ENCODE data around the gene ITGAV. TPM values are rescaled to one million over a fixed set of nuclear protein-coding genes. Genes with fewer than 3 reads are reported as not detected.

ITGAV gene
- total and polyA plus RNA-seq, 7 experiments from 2014 or later = 0.37 to 9.7 (median 6.9) TPM

DNA sequence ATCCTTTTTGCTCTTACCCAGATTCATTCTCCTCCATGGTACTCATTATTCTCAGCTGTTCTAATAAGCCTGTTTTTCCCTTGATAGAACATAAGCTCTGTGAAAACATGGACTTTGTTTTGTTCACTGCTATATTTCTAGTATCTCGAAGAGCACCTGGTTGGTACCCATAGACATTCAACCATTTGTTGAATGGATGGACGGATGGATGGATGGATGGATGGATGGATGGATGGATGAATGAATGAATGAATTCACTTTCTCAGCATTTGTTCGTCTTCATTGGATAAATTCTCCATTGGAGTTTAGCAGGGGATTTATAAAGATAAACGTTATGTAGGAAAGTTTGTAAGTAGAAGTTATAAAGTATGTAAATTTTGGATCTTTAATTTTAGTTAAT, 106.9 kb downstream of the ITGAV start:
- CTCF ChIA-PET = no interaction called here
- H3K9me3 Mint-ChIP-seq = no peaks in the 10 kb centered on the region
- Histone ChIP-seq H3K4me3 (ENCODE audit: low read length) (no peak overlapping the region), H3K27ac (ENCODE audit: low read depth, low read length) (no peak overlapping the region), H3K4me1 (ENCODE audit: control insufficient read depth in 2 of 2, insufficient read depth in 2 of 2, low read length in 2 of 2) (peaks cover 3 to 4% of the 10 kb centered on the region in 2 donors), H3K27me3 (ENCODE audit: control insufficient read depth in 2 of 2, insufficient read depth in 2 of 2, low read length in 2 of 2) (peaks cover 0 to 5% of the 10 kb centered on the region in 2 donors), H3K9me3 (ENCODE audit: control insufficient read depth in 2 of 3, low read length in 3 of 3) (no peaks in the 10 kb centered on the region), H3K36me3 (ENCODE audit: control insufficient read depth in 2 of 3, insufficient read depth in 3 of 3, low read length in 3 of 3) (no peaks in the 10 kb centered on the region)
- intact Hi-C loops (cut with micrococcal nuclease) = no loop called here
- DNase-seq (no peak), ATAC-seq (no peak)
- peaks cover 0 to 5% (median 0%) of the 10 kb centered on the region in 5 donors for H3K36me3 Mint-ChIP-seq
- H3K27me3 Mint-ChIP-seq = peaks cover 55 to 72% (median 59%) of the 10 kb centered on the region in 5 donors
- peaks cover 6 to 12% (median 11%) of the 10 kb centered on the region in 7 donors for H3K4me1 Mint-ChIP-seq
- no peak overlapping the region for H3K27ac Mint-ChIP-seq
- POLR2A ChIA-PET = no interaction called here
- no peak overlapping the region for H3K4me3 Mint-ChIP-seq

DNA sequence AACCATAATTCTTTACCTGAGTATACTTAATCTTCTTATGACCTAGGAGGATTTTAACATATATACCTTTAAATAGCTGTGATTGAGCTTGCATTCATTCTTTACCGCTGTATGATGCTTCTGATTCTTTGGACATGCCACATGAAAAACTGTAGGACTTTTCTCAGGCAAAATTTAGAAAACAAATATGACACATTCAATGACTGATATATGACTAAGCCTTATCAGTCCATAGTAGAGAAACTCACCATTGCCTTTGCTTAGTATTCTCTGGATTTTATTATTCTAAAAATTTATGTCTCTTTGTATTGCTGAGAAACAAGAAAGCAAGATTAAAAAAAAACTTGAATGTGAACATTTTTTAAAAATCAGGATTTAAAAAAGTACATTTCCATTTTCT, 107.7 kb downstream of the ITGAV start:
- H3K27ac ChIP-seq (ENCODE audit: low read depth, low read length) = no peak overlapping the region
- H3K4me3 ChIP-seq (ENCODE audit: low read length) = no peak overlapping the region
- H3K36me3 ChIP-seq (ENCODE audit: control insufficient read depth in 2 of 3, insufficient read depth in 3 of 3, low read length in 3 of 3) = no peaks in the 10 kb centered on the region
- Mint-ChIP-seq H3K9me3 (no peaks in the 10 kb centered on the region), H3K4me3 (no peak overlapping the region), H3K27me3 (peaks cover 51 to 69% (median 57%) of the 10 kb centered on the region in 5 donors), H3K27ac (no peak overlapping the region), H3K4me1 (peaks cover 6 to 12% (median 11%) of the 10 kb centered on the region in 7 donors), H3K36me3 (peaks cover 0 to 5% (median 0%) of the 10 kb centered on the region in 5 donors)
- peaks cover 0 to 5% of the 10 kb centered on the region in 2 donors for H3K27me3 ChIP-seq (ENCODE audit: control insufficient read depth in 2 of 2, insufficient read depth in 2 of 2, low read length in 2 of 2)
- CTCF ChIA-PET = interaction anchor here (0.5 kb wide), 1 partner anchor 1919 kb away, joined by 4 read pairs; no protein-coding TSS in a partner anchor
- peaks cover 3 to 4% of the 10 kb centered on the region in 2 donors for H3K4me1 ChIP-seq (ENCODE audit: control insufficient read depth in 2 of 2, insufficient read depth in 2 of 2, low read length in 2 of 2)
- H3K9me3 ChIP-seq (ENCODE audit: control insufficient read depth in 2 of 3, low read length in 3 of 3) = no peaks in the 10 kb centered on the region
- no peak for ATAC-seq
- no peak for DNase-seq
- intact Hi-C loops (cut with micrococcal nuclease) = no loop called here
- POLR2A ChIA-PET = no interaction called here

DNA sequence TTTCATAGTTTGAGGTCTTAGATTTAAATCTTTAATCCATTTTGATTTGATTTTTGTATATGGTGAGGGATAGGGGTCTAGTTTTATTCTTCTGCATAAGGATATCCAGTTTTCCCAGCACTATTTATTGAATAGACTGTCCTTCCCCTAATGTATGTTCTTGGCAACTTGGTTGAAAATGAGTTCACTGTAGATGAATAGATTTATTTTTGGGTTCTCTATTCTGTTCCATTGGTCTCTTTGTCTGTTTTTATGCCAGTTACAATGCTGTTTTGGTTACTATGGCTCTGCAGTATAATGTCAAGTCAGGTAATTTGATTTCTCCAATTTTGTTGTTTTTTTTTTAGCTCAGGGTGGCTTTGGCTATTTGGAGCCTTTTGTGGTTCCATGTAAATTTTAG, 109.9 kb downstream of the ITGAV start:
- Mint-ChIP-seq H3K9me3 (no peaks in the 10 kb centered on the region), H3K4me3 (no peak overlapping the region), H3K4me1 (peaks cover 2 to 8% (median 6%) of the 10 kb centered on the region in 7 donors), H3K27me3 (peaks cover 37 to 55% (median 51%) of the 10 kb centered on the region in 5 donors), H3K27ac (no peak overlapping the region), H3K36me3 (peaks cover 0 to 5% (median 0%) of the 10 kb centered on the region in 5 donors)
- H3K27me3 ChIP-seq (ENCODE audit: control insufficient read depth in 2 of 2, insufficient read depth in 2 of 2, low read length in 2 of 2) = peaks cover 0 to 5% of the 10 kb centered on the region in 2 donors
- DNase-seq (no peak), ATAC-seq (no peak)
- H3K4me3 ChIP-seq (ENCODE audit: low read length) = no peak overlapping the region
- ChIA-PET POLR2A (no interaction called here), CTCF (no interaction called here)
- no peaks in the 10 kb centered on the region for H3K4me1 ChIP-seq (ENCODE audit: control insufficient read depth in 2 of 2, insufficient read depth in 2 of 2, low read length in 2 of 2)
- no peaks in the 10 kb centered on the region for H3K9me3 ChIP-seq (ENCODE audit: control insufficient read depth in 2 of 3, low read length in 3 of 3)
- intact Hi-C loops (cut with micrococcal nuclease) = no loop called here
- H3K36me3 ChIP-seq (ENCODE audit: control insufficient read depth in 2 of 3, insufficient read depth in 3 of 3, low read length in 3 of 3) = no peaks in the 10 kb centered on the region
- no peak overlapping the region for H3K27ac ChIP-seq (ENCODE audit: low read depth, low read length)

DNA sequence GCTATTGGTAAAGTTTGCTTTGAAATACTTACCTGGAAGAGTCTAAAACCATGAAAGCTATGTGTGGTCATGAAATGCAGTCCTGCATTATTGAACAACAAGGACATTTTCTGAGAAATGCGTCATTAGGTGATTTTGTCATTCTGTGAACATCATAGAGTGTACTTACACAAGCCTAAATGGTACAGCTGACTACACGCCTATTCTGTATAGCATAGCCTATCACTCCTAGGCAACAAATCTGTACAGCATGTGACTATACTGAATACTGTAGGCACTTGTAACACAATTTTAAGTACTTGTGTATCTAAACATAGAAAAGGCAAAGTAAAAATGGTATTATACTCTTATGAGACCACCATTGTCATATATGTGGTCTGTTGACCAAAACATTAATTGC, 112.2 kb downstream of the ITGAV start:
- Mint-ChIP-seq H3K27me3 (peaks cover 18 to 35% (median 31%) of the 10 kb centered on the region in 5 donors), H3K4me3 (no peak overlapping the region), H3K36me3 (no peaks in the 10 kb centered on the region), H3K4me1 (no peaks in the 10 kb centered on the region), H3K27ac (no peak overlapping the region), H3K9me3 (no peaks in the 10 kb centered on the region)
- DNase-seq (no peak), ATAC-seq (no peak)
- H3K4me1 ChIP-seq (ENCODE audit: control insufficient read depth in 2 of 2, insufficient read depth in 2 of 2, low read length in 2 of 2) = no peaks in the 10 kb centered on the region
- H3K27me3 ChIP-seq (ENCODE audit: control insufficient read depth in 2 of 2, insufficient read depth in 2 of 2, low read length in 2 of 2) = no peaks in the 10 kb centered on the region
- CTCF ChIA-PET = no interaction called here
- intact Hi-C loops (cut with micrococcal nuclease) = no loop called here
- no peak overlapping the region for H3K4me3 ChIP-seq (ENCODE audit: low read length)
- H3K27ac ChIP-seq (ENCODE audit: low read depth, low read length) = no peak overlapping the region
- POLR2A ChIA-PET = no interaction called here
- no peaks in the 10 kb centered on the region for H3K36me3 ChIP-seq (ENCODE audit: control insufficient read depth in 2 of 3, insufficient read depth in 3 of 3, low read length in 3 of 3)
- no peaks in the 10 kb centered on the region for H3K9me3 ChIP-seq (ENCODE audit: control insufficient read depth in 2 of 3, low read length in 3 of 3)

DNA sequence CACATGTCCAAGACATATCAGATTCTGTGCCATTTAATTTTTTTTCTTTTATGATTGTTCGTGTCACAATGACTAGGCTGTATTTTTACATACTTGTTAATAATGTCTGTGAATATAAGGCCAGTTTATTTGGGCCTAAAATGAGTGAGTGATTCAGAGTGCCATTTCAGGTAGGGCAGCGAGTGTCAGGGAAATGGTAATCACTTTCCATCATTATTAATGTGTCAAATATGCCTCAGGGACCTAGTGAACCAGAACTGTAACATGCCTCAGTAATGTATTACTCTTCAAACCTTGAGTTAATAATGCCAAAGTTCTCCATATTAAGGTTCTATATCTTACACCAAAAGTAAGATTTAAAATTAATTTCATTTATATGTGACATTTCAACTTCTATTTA, 112.6 kb downstream of the ITGAV start:
- no peak for DNase-seq

DNA sequence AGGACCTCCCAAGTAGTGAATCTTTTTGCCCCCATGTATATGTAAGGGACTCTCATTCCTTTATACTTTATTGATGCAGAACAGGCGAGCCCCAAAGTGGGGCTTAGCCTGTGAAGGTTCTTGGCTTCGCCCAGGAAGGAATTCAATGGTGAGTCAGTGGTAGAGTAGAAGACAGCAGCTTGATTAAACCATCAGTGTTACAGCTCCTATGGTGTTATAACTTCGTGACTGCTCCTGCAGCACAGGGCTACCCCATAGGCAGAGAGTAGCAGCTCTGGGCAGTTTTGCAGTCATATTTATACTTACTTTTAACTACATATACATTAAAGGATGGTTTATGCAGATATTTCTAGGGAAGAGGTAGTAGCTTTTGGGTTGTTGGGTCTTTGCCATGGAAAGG, 115.0 kb downstream of the ITGAV start:
- H3K9me3 Mint-ChIP-seq = no peaks in the 10 kb centered on the region
- Histone ChIP-seq H3K36me3 (ENCODE audit: control insufficient read depth in 2 of 3, insufficient read depth in 3 of 3, low read length in 3 of 3) (no peaks in the 10 kb centered on the region), H3K27me3 (ENCODE audit: control insufficient read depth in 2 of 2, insufficient read depth in 2 of 2, low read length in 2 of 2) (no peaks in the 10 kb centered on the region), H3K4me1 (ENCODE audit: control insufficient read depth in 2 of 2, insufficient read depth in 2 of 2, low read length in 2 of 2) (no peaks in the 10 kb centered on the region), H3K9me3 (ENCODE audit: control insufficient read depth in 2 of 3, low read length in 3 of 3) (no peaks in the 10 kb centered on the region), H3K27ac (ENCODE audit: low read depth, low read length) (no peak overlapping the region), H3K4me3 (ENCODE audit: low read length) (no peak overlapping the region)
- H3K4me1 Mint-ChIP-seq = no peaks in the 10 kb centered on the region
- intact Hi-C loops (cut with micrococcal nuclease) = no loop called here
- POLR2A ChIA-PET = no interaction called here
- CTCF ChIA-PET = no interaction called here
- H3K27ac Mint-ChIP-seq = no peak overlapping the region
- peaks cover 8 to 26% (median 18%) of the 10 kb centered on the region in 5 donors for H3K27me3 Mint-ChIP-seq
- ATAC-seq (no peak), DNase-seq (no peak)
- no peaks in the 10 kb centered on the region for H3K36me3 Mint-ChIP-seq
- H3K4me3 Mint-ChIP-seq = no peak overlapping the region

More for the DNA sequence above, 112.6 kb downstream of the ITGAV start:
- no peaks in the 10 kb centered on the region for H3K4me1 ChIP-seq (ENCODE audit: control insufficient read depth in 2 of 2, insufficient read depth in 2 of 2, low read length in 2 of 2)
- H3K9me3 ChIP-seq (ENCODE audit: control insufficient read depth in 2 of 3, low read length in 3 of 3) = no peaks in the 10 kb centered on the region
- CTCF ChIA-PET = no interaction called here
- POLR2A ChIA-PET = no interaction called here
- no peak overlapping the region for H3K4me3 ChIP-seq (ENCODE audit: low read length)
- Mint-ChIP-seq H3K4me1 (no peaks in the 10 kb centered on the region), H3K9me3 (no peaks in the 10 kb centered on the region), H3K27me3 (peaks cover 13 to 34% (median 31%) of the 10 kb centered on the region in 5 donors), H3K4me3 (no peak overlapping the region), H3K36me3 (no peaks in the 10 kb centered on the region), H3K27ac (no peak overlapping the region)
- intact Hi-C loops (cut with micrococcal nuclease) = no loop called here
- ATAC-seq = no peak
- H3K36me3 ChIP-seq (ENCODE audit: control insufficient read depth in 2 of 3, insufficient read depth in 3 of 3, low read length in 3 of 3) = no peaks in the 10 kb centered on the region
- no peak overlapping the region for H3K27ac ChIP-seq (ENCODE audit: low read depth, low read length)
- no peaks in the 10 kb centered on the region for H3K27me3 ChIP-seq (ENCODE audit: control insufficient read depth in 2 of 2, insufficient read depth in 2 of 2, low read length in 2 of 2)

DNA sequence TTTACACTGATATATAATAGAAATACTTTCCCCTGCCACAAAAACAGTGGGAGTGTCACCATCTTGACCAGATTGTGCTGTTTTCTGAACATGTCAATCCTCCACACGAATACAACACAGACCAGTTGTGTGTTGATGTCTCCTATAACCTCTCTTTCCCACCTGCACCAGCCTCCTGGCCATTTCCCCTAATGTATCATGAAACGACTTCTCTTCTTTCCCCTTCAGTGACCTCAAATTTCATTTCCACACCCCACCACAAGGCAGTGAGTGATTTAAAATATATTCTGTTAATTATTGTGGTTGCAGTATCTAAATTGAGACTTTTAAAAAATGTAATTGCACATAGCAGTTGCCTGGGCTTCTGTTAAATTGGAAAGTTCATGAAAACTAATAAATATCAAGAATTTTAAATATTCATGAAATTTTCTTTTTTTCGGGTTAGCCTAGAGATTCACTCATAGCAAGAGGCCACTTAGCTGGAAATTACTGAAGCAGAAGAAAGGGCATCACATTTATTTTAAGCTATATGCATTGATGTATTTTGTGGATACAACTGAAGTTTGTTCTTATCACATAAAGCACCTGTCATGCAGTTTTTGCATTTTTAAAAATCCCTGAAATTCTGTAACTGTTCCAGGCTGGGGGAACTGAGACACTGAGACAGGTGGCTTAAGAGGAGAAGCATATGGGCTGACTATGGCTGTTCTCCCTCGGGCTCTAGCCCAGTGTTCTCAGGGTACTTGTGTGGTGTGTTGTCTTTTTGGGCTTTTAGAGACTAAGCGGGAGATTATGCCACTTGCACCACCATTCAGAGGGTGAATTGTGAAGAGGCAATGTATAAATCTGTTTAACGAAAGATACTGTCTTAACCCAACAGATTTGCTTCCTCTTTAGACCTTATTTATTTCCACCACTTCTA, 119.9 kb downstream of the ITGAV start:
- Histone ChIP-seq H3K4me3 (ENCODE audit: low read length) (no peak overlapping the region), H3K9me3 (ENCODE audit: control insufficient read depth in 2 of 3, low read length in 3 of 3) (no peaks in the 10 kb centered on the region), H3K36me3 (ENCODE audit: control insufficient read depth in 2 of 3, insufficient read depth in 3 of 3, low read length in 3 of 3) (no peaks in the 10 kb centered on the region), H3K4me1 (ENCODE audit: control insufficient read depth in 2 of 2, insufficient read depth in 2 of 2, low read length in 2 of 2) (no peaks in the 10 kb centered on the region), H3K27ac (ENCODE audit: low read depth, low read length) (no peak overlapping the region), H3K27me3 (ENCODE audit: control insufficient read depth in 2 of 2, insufficient read depth in 2 of 2, low read length in 2 of 2) (no peaks in the 10 kb centered on the region)
- peaks cover 0 to 7% (median 4%) of the 10 kb centered on the region in 5 donors for H3K27me3 Mint-ChIP-seq
- intact Hi-C loops (cut with micrococcal nuclease) = no loop called here
- no peaks in the 10 kb centered on the region for H3K36me3 Mint-ChIP-seq
- H3K4me3 Mint-ChIP-seq = no peak overlapping the region
- ATAC-seq (no peak), DNase-seq (no peak)
- no peaks in the 10 kb centered on the region for H3K9me3 Mint-ChIP-seq
- no peak overlapping the region for H3K27ac Mint-ChIP-seq
- POLR2A ChIA-PET = no interaction called here
- CTCF ChIA-PET = no interaction called here
- H3K4me1 Mint-ChIP-seq = no peaks in the 10 kb centered on the region

Measured in naive thymus-derived CD4-positive, alpha-beta T cell (primary cell).